GM21528 (cell line): Measurements from ENCODE around the gene COQ10B.

Source experiments
- ATAC-seq: cut with Tn5 transposase; IDR thresholded peaks from one replicate; pipeline ENCODE4 v1.9.1; 2021; ENCODE audit warnings: mild to moderate bottlenecking, moderate library complexity; ENCODE audit not compliant: unreplicated experiment, low FRiP score

The COQ10B gene

GRCh38 chr2:197499594-197500502 is 46.5 kb downstream of the COQ10B start, which contains the start of the genes HSPD1 and HSPE1:
Gene HSPD1 (minus strand): TSS chr2:197499840. CDS start chr2:197498848, 992 bp downstream.
Gene HSPE1 (plus strand): TSS chr2:197500379. CDS start chr2:197500437, 58 bp downstream.
- ATAC-seq: peak; percentile 87

DNA sequence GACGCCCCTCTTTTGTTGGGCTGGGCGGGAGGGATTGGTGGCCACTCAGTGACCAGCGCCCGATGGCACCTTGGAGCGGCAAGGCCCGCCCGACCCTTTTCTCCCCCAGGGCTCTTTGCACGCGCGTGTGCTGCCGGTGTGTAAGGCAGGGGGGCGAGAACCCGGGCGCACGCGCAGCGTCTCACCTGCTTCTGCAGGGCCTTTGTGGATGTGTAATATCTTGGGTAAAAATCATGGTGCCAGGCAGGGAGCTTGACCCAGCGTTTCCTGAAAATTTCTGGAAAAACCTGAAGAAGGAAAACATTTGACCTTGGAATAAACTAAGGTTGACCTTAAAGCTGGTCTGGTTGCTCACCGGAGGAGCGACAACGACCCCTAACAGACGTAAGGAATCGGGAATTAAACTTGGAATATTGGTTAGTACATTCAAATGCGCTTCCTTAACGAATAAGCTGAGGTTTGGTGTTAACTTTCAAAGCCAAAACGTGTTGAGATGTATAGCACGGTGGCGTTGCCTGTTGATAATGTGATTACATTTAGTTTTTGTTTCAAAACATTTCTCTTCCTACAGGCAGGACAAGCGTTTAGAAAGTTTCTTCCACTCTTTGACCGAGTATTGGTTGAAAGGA is 47.3 kb downstream of the COQ10B start:
- peak; percentile 9 for ATAC-seq

GRCh38 chr2:197502201-197502600 is 48.8 kb downstream of the COQ10B start:
- ATAC-seq: no peak

DNA sequence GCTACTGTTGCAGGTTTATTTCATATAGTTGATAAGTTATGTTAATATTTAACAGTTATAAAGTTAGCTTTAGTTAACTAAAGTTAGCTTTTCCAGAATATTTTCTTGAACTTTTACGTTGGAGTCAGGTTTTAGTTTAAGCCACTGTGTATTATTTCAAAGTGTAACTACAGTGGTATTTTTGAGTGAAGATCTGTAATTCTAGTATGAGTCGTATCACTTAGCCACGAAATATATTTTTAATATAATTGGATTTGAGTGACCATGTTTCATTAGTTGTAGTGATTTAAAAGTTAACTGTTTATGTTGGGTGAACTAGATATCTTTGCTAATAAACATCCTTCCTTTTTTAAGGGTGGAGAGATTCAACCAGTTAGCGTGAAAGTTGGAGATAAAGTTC is 49.3 kb downstream of the COQ10B start:
- no peak for ATAC-seq

DNA sequence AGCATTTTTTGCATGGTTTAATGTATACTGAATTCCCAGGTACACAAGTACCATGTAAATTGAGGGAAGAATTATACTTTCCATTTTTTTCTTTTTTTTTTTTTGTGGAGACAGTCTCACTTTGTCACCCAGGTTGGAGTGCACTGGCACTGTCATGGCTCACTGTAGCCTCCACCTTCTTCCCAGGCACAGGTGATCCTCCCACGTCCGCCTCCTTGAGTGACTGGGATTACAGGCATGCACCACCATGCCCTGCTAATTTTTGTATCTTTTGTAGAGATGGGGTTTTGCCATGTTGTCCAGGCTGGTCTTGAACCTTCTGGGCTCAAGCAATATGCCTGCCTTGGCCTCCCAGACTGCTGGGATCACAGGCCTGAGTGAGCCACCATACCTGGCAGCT is 50.6 kb downstream of the COQ10B start:
- ATAC-seq: no peak

DNA sequence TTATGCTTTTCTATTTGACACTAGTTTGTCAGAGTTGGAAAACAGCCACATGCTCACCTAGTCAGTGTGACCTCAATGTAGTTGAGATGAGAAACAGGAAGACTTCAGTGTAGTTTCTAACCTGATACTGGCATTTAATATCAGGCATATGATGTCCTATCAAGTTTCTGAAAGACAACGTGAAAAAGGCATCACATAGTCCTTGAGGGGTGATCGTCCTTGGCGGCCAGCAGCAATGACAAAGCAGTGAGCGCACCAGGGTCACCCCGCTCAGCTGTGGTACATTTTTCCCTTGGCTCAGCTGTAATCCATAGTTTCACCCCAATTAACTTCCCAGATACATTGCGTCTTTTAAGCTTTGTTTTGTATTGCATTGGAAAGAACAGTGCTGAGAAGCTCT is 51.2 kb downstream of the COQ10B start:
- ATAC-seq: no peak

DNA sequence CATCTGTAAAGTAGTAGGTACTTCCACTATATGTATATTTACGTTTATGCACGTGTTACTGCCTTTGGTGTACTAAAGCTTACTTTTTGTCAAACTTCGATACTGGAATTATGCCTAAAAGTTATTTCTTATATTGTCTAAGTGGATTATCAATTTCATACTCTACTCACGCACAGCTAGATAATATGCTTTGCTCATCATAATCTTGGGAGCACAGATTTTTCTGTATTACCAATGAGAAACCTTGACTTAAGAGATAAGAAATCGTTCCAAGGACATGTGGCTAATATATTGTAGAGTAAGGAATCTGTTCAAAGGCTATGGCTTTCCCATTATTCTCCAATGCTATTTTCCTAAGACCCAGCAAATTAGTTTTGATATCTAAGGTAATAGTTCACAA is 53.3 kb downstream of the COQ10B start:
- ATAC-seq: no peak

- no peak for ATAC-seq
Observed at GRCh38 chr2:197513915-197514314, 60.6 kb downstream of the COQ10B start.

DNA sequence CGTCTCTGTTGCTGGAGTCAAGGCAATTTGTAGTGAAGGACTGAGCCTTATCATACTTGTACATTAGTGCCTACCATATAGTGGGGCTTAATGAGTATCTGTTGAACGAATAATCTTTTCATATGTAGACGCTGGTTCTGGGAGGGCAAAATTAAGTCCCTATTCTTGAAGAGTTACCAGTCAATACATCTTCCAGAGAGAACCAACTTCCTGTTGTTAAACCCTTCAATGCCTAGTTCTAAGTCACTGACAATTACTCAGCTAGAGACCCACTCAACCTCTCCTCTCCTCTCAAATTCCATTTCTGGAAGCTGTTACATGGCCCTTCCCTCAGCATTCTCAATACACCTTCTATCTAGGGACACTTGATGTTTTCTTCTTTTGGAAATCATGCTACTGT is 61.4 kb downstream of the COQ10B start:
- no peak for ATAC-seq

GRCh38 chr2:197515315-197515738 is 62.0 kb downstream of the COQ10B start:
- no peak for ATAC-seq

GRCh38 chr2:197515739-197516392 is 62.5 kb downstream of the COQ10B start, which contains the start of gene MOB4:
Gene MOB4 (plus strand): TSS chr2:197516066. CDS start chr2:197516087, 21 bp downstream.
- ATAC-seq: peak; percentile 94

DNA sequence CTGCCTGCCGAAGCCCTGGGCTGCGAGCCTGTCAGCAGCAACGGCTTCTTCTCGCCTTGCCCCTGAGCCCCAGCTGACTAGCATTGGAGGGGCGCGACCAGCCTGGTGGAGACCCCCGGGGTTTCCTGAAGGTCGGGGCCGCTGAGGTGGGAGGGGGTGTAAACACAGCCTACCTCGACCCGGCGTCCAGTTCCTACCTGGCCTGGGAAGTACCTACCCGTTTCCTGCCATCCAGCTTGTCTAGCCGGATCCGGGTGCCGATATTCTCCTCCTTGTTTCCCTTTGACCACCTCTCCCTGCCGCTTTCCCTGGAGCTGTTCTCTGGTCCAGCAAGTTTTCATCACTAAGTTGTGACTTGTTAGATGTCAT is 63.0 kb downstream of the COQ10B start:
- peak; percentile 21 for ATAC-seq

DNA sequence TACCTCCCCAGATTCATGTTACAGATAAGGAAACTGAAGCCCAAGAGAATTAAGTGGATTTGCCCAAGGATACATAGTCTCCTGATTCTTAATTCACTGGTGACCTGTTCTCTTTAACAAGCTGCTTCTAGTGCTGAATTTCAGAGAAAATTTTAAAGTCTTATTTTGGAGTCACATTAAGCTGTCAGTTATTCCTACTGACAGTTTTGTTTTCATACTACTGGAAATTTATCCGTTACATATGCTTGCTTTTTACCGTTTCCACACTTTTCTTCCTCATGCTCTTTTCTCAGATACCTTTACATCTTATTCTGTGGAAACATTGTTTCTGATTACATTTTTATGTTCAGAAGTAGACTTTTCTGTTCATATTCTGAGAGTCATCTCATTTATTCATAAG is 63.8 kb downstream of the COQ10B start:
- no peak for ATAC-seq
